ENCODE measurements around the gene ALDH7A1. TPM values are rescaled to one million over a fixed set of nuclear protein-coding genes. Genes with fewer than 3 reads are reported as not detected.
"Not testable (repeated sequence)": the region's sequence is repeated elsewhere in the genome, so short reads cannot be mapped to it uniquely, and the experiment has no call there.

ALDH7A1 gene
- total RNA-seq, 5 donors from 2014 or later (not counting 1 experiment from before 2014, with no cell fraction given), result 1.2 to 3.3 (median 2.1) TPM

DNA sequence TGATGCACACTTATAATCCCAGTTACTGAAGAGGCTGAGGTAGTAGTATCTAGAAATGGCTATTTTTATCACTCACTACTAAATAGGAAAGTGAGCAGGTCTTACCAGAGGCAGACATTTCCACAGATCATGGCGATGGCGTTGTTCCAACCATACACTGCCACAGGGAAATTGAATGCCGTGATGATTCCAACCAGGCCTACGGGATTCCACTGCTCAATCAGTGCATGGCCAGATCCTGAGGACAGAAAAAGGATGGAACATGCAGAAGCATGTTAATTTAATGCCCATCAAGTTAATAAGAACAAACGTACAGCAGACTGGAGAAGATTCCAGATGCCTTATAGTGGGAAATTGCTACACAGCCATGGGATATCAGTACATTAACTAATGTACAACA is 18.0 kb downstream of the ALDH7A1 start:
- ChIA-PET POLR2A (no interaction called here), CTCF (no interaction called here)
- H3K27ac ChIP-seq (ENCODE audit: low read length), result no peak overlapping the region
- Mint-ChIP-seq H3K36me3 (no peaks in the 10 kb centered on the region), H3K27ac (no peak overlapping the region), H3K27me3 (no peaks in the 10 kb centered on the region), H3K9me3 (no peaks in the 10 kb centered on the region), H3K4me3 (no peak overlapping the region), H3K4me1 (no peaks in the 10 kb centered on the region)
- 94% methylated on average over 3 of the region's 5 CpGs for WGBS (ENCODE audit: insufficient coverage)
- no peaks in the 10 kb centered on the region for H3K36me3 ChIP-seq (ENCODE audit: control insufficient read depth in 2 of 2, extremely low read depth in 1 of 2, insufficient read depth in 1 of 2, low read length in 1 of 2)
- no peaks in the 10 kb centered on the region for H3K4me1 ChIP-seq (ENCODE audit: control insufficient read depth in 1 of 2, extremely low read depth in 1 of 2, insufficient read depth in 2 of 2, low read length in 2 of 2)
- no peaks in the 10 kb centered on the region for H3K9me3 ChIP-seq
- no peak overlapping the region for H3K4me3 ChIP-seq (ENCODE audit: control insufficient read depth in 1 of 2, extremely low read depth in 1 of 2, low read length in 1 of 2)
- ATAC-seq (replicated peaks in 1 of 4) (no peak), DNase-seq (no peak)
- H3K27me3 ChIP-seq (replicated peaks in 1 of 2; ENCODE audit: control insufficient read depth in 2 of 2, extremely low read depth in 1 of 2, insufficient read depth in 2 of 2, low read length in 1 of 2), result no peaks in the 10 kb centered on the region

DNA sequence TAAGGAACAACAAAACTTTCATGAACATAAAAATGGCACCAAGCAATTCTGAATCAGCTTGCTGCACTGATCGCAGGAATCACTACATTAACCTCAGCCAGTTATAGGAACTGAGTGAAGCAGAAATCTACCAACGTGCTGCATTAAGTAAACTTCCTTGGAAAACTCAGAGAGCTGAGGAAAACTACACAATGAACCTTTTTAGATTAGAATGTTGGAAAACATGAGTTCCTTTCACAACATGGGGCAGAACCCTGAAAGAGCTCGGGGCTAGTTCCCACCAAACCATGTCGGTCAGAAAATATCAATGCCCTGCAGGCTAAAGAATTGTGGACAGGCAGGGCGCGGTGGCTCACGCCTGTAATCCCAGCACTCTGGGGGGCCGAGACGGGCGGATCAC is 19.4 kb downstream of the ALDH7A1 start:
- ChIA-PET CTCF (interaction anchor here in 1 of 2 donors (0.7 kb wide), 2 partner anchors 36 to 236 kb away, joined by 4 to 6 read pairs; no protein-coding TSS in a partner anchor), POLR2A (no interaction called here)
- Histone ChIP-seq H3K9me3 (no peaks in the 10 kb centered on the region), H3K4me3 (ENCODE audit: control insufficient read depth in 1 of 2, extremely low read depth in 1 of 2, low read length in 1 of 2) (no peak overlapping the region), H3K27me3 (replicated peaks in 1 of 2; ENCODE audit: control insufficient read depth in 2 of 2, extremely low read depth in 1 of 2, insufficient read depth in 2 of 2, low read length in 1 of 2) (no peaks in the 10 kb centered on the region), H3K4me1 (ENCODE audit: control insufficient read depth in 1 of 2, extremely low read depth in 1 of 2, insufficient read depth in 2 of 2, low read length in 2 of 2) (no peaks in the 10 kb centered on the region), H3K27ac (ENCODE audit: low read length) (no peak overlapping the region), H3K36me3 (ENCODE audit: control insufficient read depth in 2 of 2, extremely low read depth in 1 of 2, insufficient read depth in 1 of 2, low read length in 1 of 2) (no peaks in the 10 kb centered on the region)
- no peaks in the 10 kb centered on the region for H3K27me3 Mint-ChIP-seq
- H3K36me3 Mint-ChIP-seq, result no peaks in the 10 kb centered on the region
- no peak overlapping the region for H3K27ac Mint-ChIP-seq
- no peaks in the 10 kb centered on the region for H3K4me1 Mint-ChIP-seq
- H3K4me3 Mint-ChIP-seq, result no peak overlapping the region
- ATAC-seq (replicated peaks in 1 of 4) (no peak), DNase-seq (no peak)
- WGBS (ENCODE audit: insufficient coverage), result 96% methylated on average over 9 of the region's 10 CpGs
- H3K9me3 Mint-ChIP-seq, result no peaks in the 10 kb centered on the region

- Histone ChIP-seq H3K36me3 (ENCODE audit: control insufficient read depth in 2 of 2, extremely low read depth in 1 of 2, insufficient read depth in 1 of 2, low read length in 1 of 2) (no peaks in the 10 kb centered on the region), H3K4me1 (ENCODE audit: control insufficient read depth in 1 of 2, extremely low read depth in 1 of 2, insufficient read depth in 2 of 2, low read length in 2 of 2) (no peaks in the 10 kb centered on the region), H3K27ac (ENCODE audit: low read length) (no peak overlapping the region), H3K9me3 (no peaks in the 10 kb centered on the region), H3K27me3 (replicated peaks in 1 of 2; ENCODE audit: control insufficient read depth in 2 of 2, extremely low read depth in 1 of 2, insufficient read depth in 2 of 2, low read length in 1 of 2) (no peaks in the 10 kb centered on the region), H3K4me3 (ENCODE audit: control insufficient read depth in 1 of 2, extremely low read depth in 1 of 2, low read length in 1 of 2) (no peak overlapping the region)
- no peaks in the 10 kb centered on the region for H3K36me3 Mint-ChIP-seq
- H3K27ac Mint-ChIP-seq, result no peak overlapping the region
- WGBS (ENCODE audit: insufficient coverage), result 90% methylated on average over 3 of the region's 4 CpGs
- H3K4me3 Mint-ChIP-seq, result no peak overlapping the region
- H3K4me1 Mint-ChIP-seq, result no peaks in the 10 kb centered on the region
- ChIA-PET CTCF (interaction anchor here in 1 of 2 donors (0.6 kb wide), 2 partner anchors 25 to 124 kb away, joined by 5 to 6 read pairs; no protein-coding TSS in a partner anchor), POLR2A (no interaction called here)
- no peaks in the 10 kb centered on the region for H3K9me3 Mint-ChIP-seq
- peaks cover 0 to 4% of the 10 kb centered on the region in 2 donors for H3K27me3 Mint-ChIP-seq
- no peak for DNase-seq
- ATAC-seq (replicated peaks in 1 of 4), result no peak
These were observed 26.7 kb downstream of the ALDH7A1 start for GRCh38 chr5:126568206-126568755.

DNA sequence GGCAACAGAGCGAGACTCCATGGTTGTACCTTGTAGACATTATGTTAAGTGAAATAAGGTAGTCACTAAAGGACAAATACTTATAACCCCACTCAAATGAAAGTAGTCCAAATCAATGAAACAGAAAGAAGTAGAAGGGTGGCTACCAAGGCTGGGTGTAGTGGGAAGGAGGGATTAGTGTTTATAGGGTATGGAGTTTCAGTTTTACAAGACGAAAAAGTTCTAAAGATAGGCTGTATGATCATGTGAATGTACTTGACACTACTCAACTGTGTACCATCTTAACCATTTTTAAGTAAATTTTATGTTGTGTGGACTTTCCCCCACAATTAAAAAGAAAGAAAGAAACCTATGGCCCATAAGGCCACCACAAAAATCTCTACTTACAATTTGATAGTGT is 32.2 kb downstream of the ALDH7A1 start:
- CTCF ChIA-PET, result no interaction called here
- no peaks in the 10 kb centered on the region for H3K4me1 Mint-ChIP-seq
- no peak for ATAC-seq (replicated peaks in 1 of 4)

DNA sequence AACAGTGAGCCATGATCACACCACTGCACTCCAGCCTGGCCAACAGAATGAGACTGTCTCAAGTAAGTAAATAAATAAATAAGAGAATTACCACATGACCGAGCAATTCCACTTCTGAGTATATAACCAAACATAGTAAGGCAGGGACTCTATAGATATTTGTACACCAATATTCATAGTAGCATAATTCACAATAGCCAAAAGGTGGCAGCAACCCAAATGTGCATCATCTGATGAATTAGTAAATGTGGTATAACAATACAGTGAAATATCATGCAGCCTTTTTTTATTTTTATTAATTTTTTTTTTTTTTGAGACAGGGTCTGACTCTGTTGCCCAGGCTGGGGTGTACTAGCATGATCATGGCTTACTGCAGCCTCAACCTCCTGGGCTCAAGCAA is 33.1 kb downstream of the ALDH7A1 start:
- Mint-ChIP-seq H3K27ac (no peak overlapping the region), H3K27me3 (no peaks in the 10 kb centered on the region), H3K9me3 (no peaks in the 10 kb centered on the region), H3K4me3 (no peak overlapping the region), H3K36me3 (no peaks in the 10 kb centered on the region), H3K4me1 (no peaks in the 10 kb centered on the region)
- WGBS (ENCODE audit: insufficient coverage), result no CpG with 5 or more reads among the region's 1 CpG
- ChIA-PET CTCF (no interaction called here), POLR2A (no interaction called here)
- Histone ChIP-seq H3K4me3 (ENCODE audit: control insufficient read depth in 1 of 2, extremely low read depth in 1 of 2, low read length in 1 of 2) (no peak overlapping the region), H3K36me3 (ENCODE audit: control insufficient read depth in 2 of 2, extremely low read depth in 1 of 2, insufficient read depth in 1 of 2, low read length in 1 of 2) (no peaks in the 10 kb centered on the region), H3K4me1 (ENCODE audit: control insufficient read depth in 1 of 2, extremely low read depth in 1 of 2, insufficient read depth in 2 of 2, low read length in 2 of 2) (no peaks in the 10 kb centered on the region), H3K27ac (ENCODE audit: low read length) (no peak overlapping the region), H3K27me3 (replicated peaks in 1 of 2; ENCODE audit: control insufficient read depth in 2 of 2, extremely low read depth in 1 of 2, insufficient read depth in 2 of 2, low read length in 1 of 2) (no peaks in the 10 kb centered on the region), H3K9me3 (no peaks in the 10 kb centered on the region)
- DNase-seq (no peak), ATAC-seq (replicated peaks in 1 of 4) (no peak)

More for the DNA sequence above, 32.2 kb downstream of the ALDH7A1 start:
- no peak overlapping the region for H3K4me3 ChIP-seq (ENCODE audit: control insufficient read depth in 1 of 2, extremely low read depth in 1 of 2, low read length in 1 of 2)
- H3K4me1 ChIP-seq (ENCODE audit: control insufficient read depth in 1 of 2, extremely low read depth in 1 of 2, insufficient read depth in 2 of 2, low read length in 2 of 2), result no peaks in the 10 kb centered on the region
- H3K36me3 Mint-ChIP-seq, result no peaks in the 10 kb centered on the region
- POLR2A ChIA-PET, result no interaction called here
- no peak overlapping the region for H3K27ac ChIP-seq (ENCODE audit: low read length)
- DNase-seq, result no peak
- H3K27ac Mint-ChIP-seq, result no peak overlapping the region
- H3K9me3 Mint-ChIP-seq, result no peaks in the 10 kb centered on the region
- no peak overlapping the region for H3K4me3 Mint-ChIP-seq
- no peaks in the 10 kb centered on the region for H3K36me3 ChIP-seq (ENCODE audit: control insufficient read depth in 2 of 2, extremely low read depth in 1 of 2, insufficient read depth in 1 of 2, low read length in 1 of 2)
- H3K9me3 ChIP-seq, result no peaks in the 10 kb centered on the region
- H3K27me3 ChIP-seq (replicated peaks in 1 of 2; ENCODE audit: control insufficient read depth in 2 of 2, extremely low read depth in 1 of 2, insufficient read depth in 2 of 2, low read length in 1 of 2), result no peaks in the 10 kb centered on the region
- WGBS (ENCODE audit: insufficient coverage), result no CpG with 5 or more reads among the region's 2 CpGs
- H3K27me3 Mint-ChIP-seq, result no peaks in the 10 kb centered on the region

DNA sequence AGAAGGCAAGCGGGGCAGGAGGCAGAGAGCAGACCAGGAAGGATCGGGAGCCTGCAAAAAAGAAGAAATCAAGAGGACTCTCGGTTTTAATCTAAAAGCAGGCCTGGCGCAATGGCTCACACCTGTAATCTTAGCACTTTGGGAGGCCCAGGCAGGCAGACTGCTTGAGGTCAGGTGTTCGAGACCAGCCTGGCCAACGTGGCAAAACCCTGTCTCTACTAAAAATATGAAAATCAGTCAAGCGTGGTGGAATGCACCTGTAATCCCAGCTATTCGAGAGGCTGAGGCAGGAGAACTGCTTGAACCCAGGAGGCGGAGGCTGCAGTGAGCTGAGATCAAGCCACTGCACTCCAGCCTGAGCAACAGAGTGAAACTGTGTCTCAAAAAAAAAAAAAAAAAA is 39.9 kb downstream of the ALDH7A1 start:
- WGBS (ENCODE audit: insufficient coverage), result 91% methylated on average over 9 of the region's 9 CpGs
- H3K4me1 Mint-ChIP-seq; H3K9me3 Mint-ChIP-seq; H3K4me1 ChIP-seq (ENCODE audit: control insufficient read depth in 1 of 2, extremely low read depth in 1 of 2, insufficient read depth in 2 of 2, low read length in 2 of 2); H3K27ac Mint-ChIP-seq; H3K27ac ChIP-seq (ENCODE audit: low read length); H3K9me3 ChIP-seq; H3K27me3 Mint-ChIP-seq; H3K27me3 ChIP-seq (replicated peaks in 1 of 2; ENCODE audit: control insufficient read depth in 2 of 2, extremely low read depth in 1 of 2, insufficient read depth in 2 of 2, low read length in 1 of 2); DNase-seq; H3K36me3 Mint-ChIP-seq; H3K4me3 Mint-ChIP-seq; H3K36me3 ChIP-seq (ENCODE audit: control insufficient read depth in 2 of 2, extremely low read depth in 1 of 2, insufficient read depth in 1 of 2, low read length in 1 of 2); POLR2A ChIA-PET; H3K4me3 ChIP-seq (ENCODE audit: control insufficient read depth in 1 of 2, extremely low read depth in 1 of 2, low read length in 1 of 2); ATAC-seq (replicated peaks in 1 of 4); CTCF ChIA-PET: not testable (repeated sequence)

GRCh38 chr5:126552614-126553013 is 42.4 kb downstream of the ALDH7A1 start:
- Histone ChIP-seq H3K27me3 (replicated peaks in 1 of 2; ENCODE audit: control insufficient read depth in 2 of 2, extremely low read depth in 1 of 2, insufficient read depth in 2 of 2, low read length in 1 of 2) (peaks cover 0 to 3% of the 10 kb centered on the region in 2 experiments), H3K27ac (ENCODE audit: low read length) (no peak overlapping the region), H3K36me3 (ENCODE audit: control insufficient read depth in 2 of 2, extremely low read depth in 1 of 2, insufficient read depth in 1 of 2, low read length in 1 of 2) (no peaks in the 10 kb centered on the region), H3K4me3 (ENCODE audit: control insufficient read depth in 1 of 2, extremely low read depth in 1 of 2, low read length in 1 of 2) (no peak overlapping the region), H3K4me1 (ENCODE audit: control insufficient read depth in 1 of 2, extremely low read depth in 1 of 2, insufficient read depth in 2 of 2, low read length in 2 of 2) (no peaks in the 10 kb centered on the region), H3K9me3 (no peaks in the 10 kb centered on the region)
- no peaks in the 10 kb centered on the region for H3K9me3 Mint-ChIP-seq
- H3K4me3 Mint-ChIP-seq, result no peak overlapping the region
- no peaks in the 10 kb centered on the region for H3K4me1 Mint-ChIP-seq
- ATAC-seq (replicated peaks in 1 of 4), result no peak
- no CpG with 5 or more reads among the region's 2 CpGs for WGBS (ENCODE audit: insufficient coverage)
- DNase-seq, result no peak
- CTCF ChIA-PET, result no interaction called here
- H3K36me3 Mint-ChIP-seq, result no peaks in the 10 kb centered on the region
- POLR2A ChIA-PET, result no interaction called here
- no peak overlapping the region for H3K27ac Mint-ChIP-seq
- no peaks in the 10 kb centered on the region for H3K27me3 Mint-ChIP-seq

All from T-cell (primary cell).